ENCODE measurements around the gene SLCO2B1. TPM values are rescaled to one million over a fixed set of nuclear protein-coding genes. Genes with fewer than 3 reads are reported as not detected.

The SLCO2B1 gene
- total RNA-seq, 6 experiments from 2014 or later, result not detected

DNA sequence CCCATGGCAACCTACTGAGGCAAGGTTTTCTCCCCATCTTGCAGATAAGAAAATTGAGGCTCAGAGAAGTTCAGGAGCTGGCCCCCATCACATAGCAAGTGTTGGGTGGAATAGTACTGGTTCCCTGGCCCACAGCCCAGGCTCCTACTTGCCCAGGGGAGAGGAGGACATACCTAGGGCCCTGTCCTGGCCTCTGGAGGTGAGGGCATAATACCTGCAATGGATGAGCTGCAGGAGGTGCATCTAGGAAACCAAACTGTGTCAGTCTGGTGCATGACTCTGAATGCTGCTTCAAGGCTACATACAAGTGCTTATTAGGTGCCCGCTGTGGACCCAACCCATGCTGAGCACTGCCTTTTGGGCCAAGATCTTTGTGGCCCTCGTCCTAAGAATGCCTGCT, 49.6 kb downstream of the SLCO2B1 start:
- Mint-ChIP-seq H3K4me3 (no peak overlapping the region), H3K27ac (no peak overlapping the region), H3K36me3 (ENCODE audit: low read depth) (no peaks in the 10 kb centered on the region), H3K27me3 (ENCODE audit: insufficient read depth) (peaks cover 42% of the 10 kb centered on the region), H3K9me3 (no peaks in the 10 kb centered on the region), H3K4me1 (ENCODE audit: low read depth) (no peaks in the 10 kb centered on the region)
- no peak for DNase-seq
- no peak for TF ChIP-seq CTCF (IDR thresholded peaks at IDR 0.05)

DNA sequence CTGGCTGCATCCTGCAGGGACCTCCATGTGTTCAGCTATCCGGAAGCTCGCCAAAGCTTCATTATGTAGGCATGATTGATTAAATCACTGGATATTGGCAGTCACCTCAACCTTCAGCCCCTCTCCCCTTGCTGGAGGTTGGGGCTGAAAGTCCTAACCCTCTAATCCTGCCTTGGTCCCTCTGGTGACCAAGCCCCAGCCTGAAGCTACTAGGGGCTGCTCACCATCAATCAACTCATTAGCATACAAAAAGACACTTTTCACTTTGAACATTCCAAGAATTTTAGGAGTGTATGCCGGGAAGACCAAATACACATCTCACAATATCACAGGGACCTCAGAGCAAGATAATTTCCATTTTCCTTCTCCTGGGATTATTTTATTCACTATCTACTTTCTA, 50.9 kb downstream of the SLCO2B1 start:
- no peak for DNase-seq
- no peaks in the 10 kb centered on the region for H3K36me3 Mint-ChIP-seq (ENCODE audit: low read depth)
- H3K4me3 Mint-ChIP-seq, result no peak overlapping the region
- no peaks in the 10 kb centered on the region for H3K9me3 Mint-ChIP-seq
- no peaks in the 10 kb centered on the region for H3K4me1 Mint-ChIP-seq (ENCODE audit: low read depth)
- H3K27ac Mint-ChIP-seq, result no peak overlapping the region
- peaks cover 40% of the 10 kb centered on the region for H3K27me3 Mint-ChIP-seq (ENCODE audit: insufficient read depth)
- no peak for TF ChIP-seq CTCF (IDR thresholded peaks at IDR 0.05)

DNA sequence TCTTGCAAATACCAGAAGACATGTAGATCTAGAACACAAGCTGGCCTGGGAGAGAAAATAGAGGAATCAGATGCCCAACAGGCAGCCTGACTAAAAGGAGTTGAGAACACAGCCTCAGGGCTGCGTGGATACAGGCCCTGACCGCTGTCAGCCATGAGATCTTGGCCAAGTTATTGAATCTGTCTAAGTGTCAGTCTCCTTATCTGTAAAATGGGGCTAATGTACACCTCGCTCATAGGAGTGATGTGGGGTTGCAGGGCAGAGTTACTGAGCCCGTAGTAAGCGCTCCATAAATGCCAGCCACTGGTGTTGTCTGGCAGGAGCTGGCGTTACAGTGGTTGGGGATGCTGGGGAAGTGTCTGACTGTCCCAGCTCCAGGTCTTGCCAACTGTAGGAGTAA, 51.3 kb downstream of the SLCO2B1 start:
- DNase-seq, result no peak
- H3K36me3 Mint-ChIP-seq (ENCODE audit: low read depth), result no peaks in the 10 kb centered on the region
- peaks cover 42% of the 10 kb centered on the region for H3K27me3 Mint-ChIP-seq (ENCODE audit: insufficient read depth)
- H3K27ac Mint-ChIP-seq, result no peak overlapping the region
- H3K9me3 Mint-ChIP-seq, result no peaks in the 10 kb centered on the region
- no peak for TF ChIP-seq CTCF (IDR thresholded peaks at IDR 0.05)
- no peaks in the 10 kb centered on the region for H3K4me1 Mint-ChIP-seq (ENCODE audit: low read depth)
- no peak overlapping the region for H3K4me3 Mint-ChIP-seq

DNA sequence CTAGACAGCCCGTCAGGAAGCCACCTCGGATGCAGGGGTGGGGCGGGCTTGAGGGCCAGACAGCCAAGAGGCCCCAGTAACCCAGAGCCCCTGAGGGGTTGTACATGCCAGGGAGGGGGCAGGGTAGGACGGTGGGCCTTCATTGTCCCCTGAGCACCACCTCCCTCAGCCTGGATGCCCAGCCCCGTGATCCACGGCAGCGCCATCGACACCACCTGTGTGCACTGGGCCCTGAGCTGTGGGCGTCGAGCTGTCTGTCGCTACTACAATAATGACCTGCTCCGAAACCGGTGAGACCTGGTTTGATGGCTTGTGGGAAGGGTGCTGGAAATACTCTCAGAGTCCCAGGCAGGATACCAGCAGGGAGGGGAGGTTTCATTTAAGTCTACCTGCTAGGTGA, 52.2 kb downstream of the SLCO2B1 start:
- H3K36me3 Mint-ChIP-seq (ENCODE audit: low read depth), result no peaks in the 10 kb centered on the region
- no peaks in the 10 kb centered on the region for H3K4me1 Mint-ChIP-seq (ENCODE audit: low read depth)
- H3K27ac Mint-ChIP-seq, result no peak overlapping the region
- peaks cover 39% of the 10 kb centered on the region for H3K27me3 Mint-ChIP-seq (ENCODE audit: insufficient read depth)
- no peak for DNase-seq
- H3K9me3 Mint-ChIP-seq, result no peaks in the 10 kb centered on the region
- TF ChIP-seq CTCF (IDR thresholded peaks at IDR 0.05), result no peak
- no peak overlapping the region for H3K4me3 Mint-ChIP-seq

- no peak for TF ChIP-seq CTCF (IDR thresholded peaks at IDR 0.05)
- no peak for DNase-seq
- no peaks in the 10 kb centered on the region for H3K9me3 Mint-ChIP-seq
- H3K27me3 Mint-ChIP-seq (ENCODE audit: insufficient read depth), result peaks cover 38% of the 10 kb centered on the region
- no peak overlapping the region for H3K4me3 Mint-ChIP-seq
- no peak overlapping the region for H3K27ac Mint-ChIP-seq
- H3K36me3 Mint-ChIP-seq (ENCODE audit: low read depth), result no peaks in the 10 kb centered on the region
- no peaks in the 10 kb centered on the region for H3K4me1 Mint-ChIP-seq (ENCODE audit: low read depth)
These were observed 52.7 kb downstream of the SLCO2B1 start for GRCh38 chr11:75203641-75204011.

DNA sequence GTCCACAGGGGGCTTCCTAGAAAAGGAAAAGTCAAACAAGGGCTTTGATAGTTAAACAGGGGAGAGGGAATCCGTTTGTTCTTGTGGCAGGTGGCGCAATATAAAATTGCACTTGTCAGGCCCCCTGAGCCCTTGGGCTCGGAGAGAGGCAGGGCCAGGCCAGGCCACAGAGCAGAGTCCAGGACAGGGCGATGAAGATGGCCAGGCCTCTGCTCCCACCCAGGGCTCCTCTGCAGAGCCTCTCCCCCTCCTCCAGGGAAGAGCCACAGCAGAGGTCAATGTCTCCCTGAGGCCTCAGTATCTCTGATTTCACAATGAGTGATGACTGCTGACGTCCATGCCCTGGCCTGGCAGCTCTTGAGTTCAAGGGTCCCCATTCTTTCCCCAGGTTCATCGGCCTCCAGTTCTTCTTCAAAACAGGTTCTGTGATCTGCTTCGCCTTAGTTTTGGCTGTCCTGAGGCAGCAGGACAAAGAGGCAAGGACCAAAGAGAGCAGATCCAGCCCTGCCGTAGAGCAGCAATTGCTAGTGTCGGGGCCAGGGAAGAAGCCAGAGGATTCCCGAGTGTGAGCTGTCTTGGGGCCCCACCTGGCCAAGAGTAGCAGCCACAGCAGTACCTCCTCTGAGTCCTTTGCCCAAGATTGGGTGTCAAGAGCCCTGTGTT, 53.2 kb downstream of the SLCO2B1 start:
- DNase-seq, result no peak
- Mint-ChIP-seq H3K9me3 (no peaks in the 10 kb centered on the region), H3K4me3 (no peak overlapping the region), H3K27ac (no peak overlapping the region), H3K4me1 (ENCODE audit: low read depth) (no peaks in the 10 kb centered on the region), H3K36me3 (ENCODE audit: low read depth) (no peaks in the 10 kb centered on the region), H3K27me3 (ENCODE audit: insufficient read depth) (peaks cover 34% of the 10 kb centered on the region)
- TF ChIP-seq CTCF (IDR thresholded peaks at IDR 0.05), result no peak
